GM19463 (cell line): ENCODE data around the gene COG5.

Source experiments
- ATAC-seq: cut with Tn5 transposase; IDR thresholded peaks from one replicate; pipeline ENCODE4 v1.9.1; 2021; ENCODE audit warnings: mild to moderate bottlenecking, moderate library complexity; ENCODE audit not compliant: unreplicated experiment

COG5 gene

GRCh38 chr7:107526672-107527071, 37.0 kb downstream of the COG5 start:
- ATAC-seq: no peak

GRCh38 chr7:107506674-107507339, 56.9 kb downstream of the COG5 start:
- ATAC-seq: no peak

- ATAC-seq: no peak
Observed at GRCh38 chr7:107505997-107506673, 57.6 kb downstream of the COG5 start.

- ATAC-seq: no peak
Observed at GRCh38 chr7:107505362-107505761, 58.4 kb downstream of the COG5 start.

GRCh38 chr7:107503687-107504086, 60.0 kb downstream of the COG5 start:
- no peak for ATAC-seq

GRCh38 chr7:107502797-107503196, 60.9 kb downstream of the COG5 start:
- no peak for ATAC-seq

- ATAC-seq: no peak
Observed at GRCh38 chr7:107502154-107502553, 61.6 kb downstream of the COG5 start.

- no peak for ATAC-seq
Observed at GRCh38 chr7:107501593-107501992, 62.1 kb downstream of the COG5 start.

GRCh38 chr7:107499731-107500130, 64.0 kb downstream of the COG5 start:
- ATAC-seq: no peak

- no peak for ATAC-seq
Observed at GRCh38 chr7:107495516-107495915, 68.2 kb downstream of the COG5 start.

GRCh38 chr7:107494884-107495283, 68.8 kb downstream of the COG5 start:
- no peak for ATAC-seq

- ATAC-seq: no peak
Observed at GRCh38 chr7:107494315-107494751, 69.4 kb downstream of the COG5 start.

- ATAC-seq: no peak
Observed at GRCh38 chr7:107492875-107493274, 70.8 kb downstream of the COG5 start.

- no peak for ATAC-seq
Observed at GRCh38 chr7:107486041-107486440, 77.7 kb downstream of the COG5 start.

GRCh38 chr7:107482571-107482970, 81.1 kb downstream of the COG5 start:
- ATAC-seq: no peak

GRCh38 chr7:107480932-107481331, 82.8 kb downstream of the COG5 start:
- ATAC-seq: no peak

- ATAC-seq: no peak
Observed at GRCh38 chr7:107479303-107479702, 84.4 kb downstream of the COG5 start.

GRCh38 chr7:107474104-107474521, 89.6 kb downstream of the COG5 start:
- ATAC-seq: no peak

- ATAC-seq: no peak
Observed at GRCh38 chr7:107472116-107472515, 91.6 kb downstream of the COG5 start.

GRCh38 chr7:107471292-107472070, 92.2 kb downstream of the COG5 start:
- no peak for ATAC-seq

- ATAC-seq: no peak
Observed at GRCh38 chr7:107469929-107470328, 93.8 kb downstream of the COG5 start, which contains the start of gene GPR22. Gene GPR22, plus strand, starts transcription at chr7:107470057. Its CDS starts 4,004 bp downstream, at chr7:107474061.

- ATAC-seq: no peak
Observed at GRCh38 chr7:107468824-107469223, 94.9 kb downstream of the COG5 start.
